Neural cell (in vitro differentiated cells): Measurements from ENCODE around the gene SLC43A1. TPM values are rescaled to one million over a fixed set of nuclear protein-coding genes. Genes with fewer than 3 reads are reported as not detected.

Source experiments
- H2AFZ ChIP-seq: fragments of 200-600, 300-800 bp; sonication (generic), shearing (Covaris generic); 2 replicates; pipeline ENCODE4 v1.6.0; 2014; ENCODE audit warnings: low read depth, mild to moderate bottlenecking, antibody characterized with exemption, low read length, moderate library complexity
- H3F3A ChIP-seq: fragments of 200-600 bp; shearing (Covaris generic); 2 replicates; pipeline ENCODE4 v1.6.1; 2016; ENCODE audit warnings: mild to moderate bottlenecking, moderate library complexity, mixed read lengths, antibody characterized with exemption, low read length; ENCODE audit not compliant: insufficient read depth, poor library complexity, severe bottlenecking
- H3K27ac ChIP-seq: fragments of 200-600, 300-800 bp; sonication (generic), shearing (Covaris generic); 2 replicates; pipeline ENCODE4 v1.5.1; 2014; ENCODE audit warnings: mild to moderate bottlenecking, low read length, moderate library complexity
- H3K27me3 ChIP-seq: fragments of 300-800, 200-600 bp; sonication (generic), shearing (Covaris generic); 2 replicates; pipeline ENCODE4 v1.6.0; 2014; ENCODE audit warnings: mild to moderate bottlenecking, low read depth, low read length, moderate library complexity; ENCODE audit not compliant: insufficient read depth
- H3K36me3 ChIP-seq: fragments of 300-800, 200-600 bp; sonication (generic), shearing (Covaris generic); 2 replicates; pipeline ENCODE4 v1.5.1; 2014; ENCODE audit warnings: mild to moderate bottlenecking, antibody characterized with exemption, low read length, moderate library complexity; ENCODE audit not compliant: insufficient read depth
- H3K4me2 ChIP-seq: fragments of 300-800, 200-600 bp; sonication (generic), shearing (Covaris generic); 2 replicates; pipeline ENCODE4 v1.6.0; 2014; ENCODE audit warnings: mild to moderate bottlenecking, low read length
- H3K4me3 ChIP-seq: fragments of 300-800, 200-600 bp; sonication (generic), shearing (Covaris generic); 2 replicates; pipeline ENCODE4 v1.5.1; 2014; ENCODE audit warnings: mild to moderate bottlenecking, low read length, moderate library complexity
- H3K79me2 ChIP-seq: fragments of 200-600 bp; shearing (Covaris generic); replicated peaks from 2 replicates; pipeline ENCODE4 v1.6.0; 2014; ENCODE audit warnings: mild to moderate bottlenecking, low read length, moderate library complexity; ENCODE audit not compliant: insufficient read depth
- H3K9ac ChIP-seq: fragments of 300-800, 200-600 bp; sonication (generic), shearing (Covaris generic); 2 replicates; pipeline ENCODE4 v1.6.1; 2016; ENCODE audit warnings: mild to moderate bottlenecking, low read length, mixed read lengths
- H3K9me2 ChIP-seq: fragments of 200-600 bp; shearing (Covaris generic); 2 replicates; pipeline ENCODE4 v1.6.1; 2016; ENCODE audit warnings: mild to moderate bottlenecking, low read length, mixed read lengths; ENCODE audit not compliant: insufficient read depth
- H3K9me3 ChIP-seq: fragments of 200-600, 300-800 bp; sonication (generic), shearing (Covaris generic); 2 replicates; pipeline ENCODE4 v1.6.1; 2016; ENCODE audit warnings: mild to moderate bottlenecking, mixed run types, low read length, moderate library complexity, mixed read lengths
- H4K20me1 ChIP-seq: fragments of 200-600 bp; shearing (Covaris generic); 2 replicates; pipeline ENCODE4 v1.6.1; 2016; ENCODE audit warnings: mild to moderate bottlenecking, mixed run types; ENCODE audit not compliant: insufficient read depth
- EZH2 ChIP-seq: fragments of 200-600, 300-800 bp; shearing (Covaris generic), sonication (generic); IDR thresholded peaks from 2 replicates; pipeline ENCODE4 v1.6.1; 2014; ENCODE audit warnings: antibody characterized with exemption, low read length, borderline replicate concordance, mild to moderate bottlenecking; ENCODE audit not compliant: insufficient read depth, poor library complexity, severe bottlenecking
- MXI1 ChIP-seq: fragments of 450-650 bp; conservative IDR thresholded peaks from 2 replicates; pipeline ENCODE4 v1.6.1; 2014; ENCODE audit warnings: antibody characterized with exemption, mild to moderate bottlenecking; ENCODE audit not compliant: poor library complexity, severe bottlenecking
- RAD21 ChIP-seq: fragments of 450-650 bp; conservative IDR thresholded peaks from 2 replicates; pipeline ENCODE4 v1.6.1; 2014; ENCODE audit warnings: antibody characterized with exemption, mild to moderate bottlenecking, moderate library complexity
- SMC3 ChIP-seq: fragments of 450-650 bp; conservative IDR thresholded peaks from 2 replicates; pipeline ENCODE4 v1.6.1; 2014; ENCODE audit warnings: antibody characterized with exemption, mild to moderate bottlenecking, moderate library complexity; ENCODE audit not compliant: poor library complexity
- polyA plus RNA-seq: library from polyadenylated mRNA; depleted of rRNA; stranded (reverse); fragments of >200 nt; gene quantifications from 2 replicates; pipeline ENCODE4 v1.2.3, GENCODE V29; 2014
- TF ChIP-seq, protein P1 (sequence below): IDR thresholded peaks from 2 replicates; pipeline ENCODE4 v1.6.1; 2012; ENCODE audit warnings: borderline replicate concordance
- TF ChIP-seq, protein P2 (sequence below): fragments of 450-650 bp; IDR thresholded peaks from 2 replicates; pipeline ENCODE4 v1.5.1; 2014; ENCODE audit warnings: antibody characterized with exemption, mild to moderate bottlenecking, moderate library complexity; ENCODE audit not compliant: poor library complexity, severe bottlenecking

Gene SLC43A1
- polyA plus RNA-seq, 1 donor from 2014 or later: 3.3 TPM

DNA sequence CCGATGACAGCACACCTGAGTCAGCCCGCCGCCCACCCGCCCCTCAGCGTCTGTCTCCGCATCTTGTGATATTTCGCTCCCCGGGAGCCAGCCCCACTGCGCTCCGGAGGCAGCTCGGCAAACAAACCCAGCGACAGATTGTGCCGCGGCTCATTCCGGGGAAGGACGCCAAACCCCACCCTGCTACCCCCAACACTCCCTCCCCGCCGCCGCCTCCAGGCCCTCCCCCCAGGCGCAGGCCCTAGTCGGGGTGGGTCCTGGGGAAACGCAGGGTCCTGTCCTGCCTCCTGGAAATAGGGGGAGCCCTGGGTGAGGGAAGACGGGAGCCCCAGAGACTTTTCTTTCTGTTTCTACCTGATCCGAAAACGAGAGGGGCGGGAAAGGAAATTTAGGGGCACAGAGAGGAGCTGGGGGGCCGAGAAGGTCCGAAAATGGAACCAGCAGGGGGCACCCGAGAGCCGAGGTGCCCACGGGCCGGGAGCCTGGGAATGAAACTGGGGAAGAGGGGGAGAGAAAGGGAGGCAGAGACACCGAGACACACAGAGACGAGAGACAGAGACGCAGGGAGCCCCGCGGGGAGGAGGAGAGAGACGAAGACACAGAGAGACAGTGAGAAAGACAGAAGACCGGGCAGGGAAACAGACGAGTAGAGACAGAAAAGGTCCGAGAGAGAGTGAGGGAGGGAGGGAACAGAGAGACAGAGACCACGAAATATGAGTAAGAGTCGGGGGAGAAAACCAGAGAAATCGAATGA lies 56.9 kb downstream of the SLC43A1 start:
- peaks cover 66% of the 10 kb centered on the region for H3K27me3 ChIP-seq
- no peaks in the 10 kb centered on the region for H3K79me2 ChIP-seq
- H4K20me1 ChIP-seq: no peaks in the 10 kb centered on the region
- no peaks in the 10 kb centered on the region for H3K9me2 ChIP-seq
- no peaks in the 10 kb centered on the region for H3K36me3 ChIP-seq
- no peaks in the 10 kb centered on the region for H3K9me3 ChIP-seq
- H3F3A ChIP-seq: no peaks in the 10 kb centered on the region
- peak overlapping the region; percentile 72 for H3K4me3 ChIP-seq
- no peak overlapping the region for H3K4me2 ChIP-seq
- TF ChIP-seq EZH2 (peak; percentile 40), RAD21 (peak; percentile 37), SMC3 (peak; percentile 54), MXI1 (no peak)
- TF ChIP-seq, protein P1, sequence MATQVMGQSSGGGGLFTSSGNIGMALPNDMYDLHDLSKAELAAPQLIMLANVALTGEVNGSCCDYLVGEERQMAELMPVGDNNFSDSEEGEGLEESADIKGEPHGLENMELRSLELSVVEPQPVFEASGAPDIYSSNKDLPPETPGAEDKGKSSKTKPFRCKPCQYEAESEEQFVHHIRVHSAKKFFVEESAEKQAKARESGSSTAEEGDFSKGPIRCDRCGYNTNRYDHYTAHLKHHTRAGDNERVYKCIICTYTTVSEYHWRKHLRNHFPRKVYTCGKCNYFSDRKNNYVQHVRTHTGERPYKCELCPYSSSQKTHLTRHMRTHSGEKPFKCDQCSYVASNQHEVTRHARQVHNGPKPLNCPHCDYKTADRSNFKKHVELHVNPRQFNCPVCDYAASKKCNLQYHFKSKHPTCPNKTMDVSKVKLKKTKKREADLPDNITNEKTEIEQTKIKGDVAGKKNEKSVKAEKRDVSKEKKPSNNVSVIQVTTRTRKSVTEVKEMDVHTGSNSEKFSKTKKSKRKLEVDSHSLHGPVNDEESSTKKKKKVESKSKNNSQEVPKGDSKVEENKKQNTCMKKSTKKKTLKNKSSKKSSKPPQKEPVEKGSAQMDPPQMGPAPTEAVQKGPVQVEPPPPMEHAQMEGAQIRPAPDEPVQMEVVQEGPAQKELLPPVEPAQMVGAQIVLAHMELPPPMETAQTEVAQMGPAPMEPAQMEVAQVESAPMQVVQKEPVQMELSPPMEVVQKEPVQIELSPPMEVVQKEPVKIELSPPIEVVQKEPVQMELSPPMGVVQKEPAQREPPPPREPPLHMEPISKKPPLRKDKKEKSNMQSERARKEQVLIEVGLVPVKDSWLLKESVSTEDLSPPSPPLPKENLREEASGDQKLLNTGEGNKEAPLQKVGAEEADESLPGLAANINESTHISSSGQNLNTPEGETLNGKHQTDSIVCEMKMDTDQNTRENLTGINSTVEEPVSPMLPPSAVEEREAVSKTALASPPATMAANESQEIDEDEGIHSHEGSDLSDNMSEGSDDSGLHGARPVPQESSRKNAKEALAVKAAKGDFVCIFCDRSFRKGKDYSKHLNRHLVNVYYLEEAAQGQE: no peak
- TF ChIP-seq, protein P2, sequence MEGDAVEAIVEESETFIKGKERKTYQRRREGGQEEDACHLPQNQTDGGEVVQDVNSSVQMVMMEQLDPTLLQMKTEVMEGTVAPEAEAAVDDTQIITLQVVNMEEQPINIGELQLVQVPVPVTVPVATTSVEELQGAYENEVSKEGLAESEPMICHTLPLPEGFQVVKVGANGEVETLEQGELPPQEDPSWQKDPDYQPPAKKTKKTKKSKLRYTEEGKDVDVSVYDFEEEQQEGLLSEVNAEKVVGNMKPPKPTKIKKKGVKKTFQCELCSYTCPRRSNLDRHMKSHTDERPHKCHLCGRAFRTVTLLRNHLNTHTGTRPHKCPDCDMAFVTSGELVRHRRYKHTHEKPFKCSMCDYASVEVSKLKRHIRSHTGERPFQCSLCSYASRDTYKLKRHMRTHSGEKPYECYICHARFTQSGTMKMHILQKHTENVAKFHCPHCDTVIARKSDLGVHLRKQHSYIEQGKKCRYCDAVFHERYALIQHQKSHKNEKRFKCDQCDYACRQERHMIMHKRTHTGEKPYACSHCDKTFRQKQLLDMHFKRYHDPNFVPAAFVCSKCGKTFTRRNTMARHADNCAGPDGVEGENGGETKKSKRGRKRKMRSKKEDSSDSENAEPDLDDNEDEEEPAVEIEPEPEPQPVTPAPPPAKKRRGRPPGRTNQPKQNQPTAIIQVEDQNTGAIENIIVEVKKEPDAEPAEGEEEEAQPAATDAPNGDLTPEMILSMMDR: peak; percentile 66
- no peak overlapping the region for H2AFZ ChIP-seq
- H3K27ac ChIP-seq: no peak overlapping the region
- H3K9ac ChIP-seq: no peak overlapping the region

DNA sequence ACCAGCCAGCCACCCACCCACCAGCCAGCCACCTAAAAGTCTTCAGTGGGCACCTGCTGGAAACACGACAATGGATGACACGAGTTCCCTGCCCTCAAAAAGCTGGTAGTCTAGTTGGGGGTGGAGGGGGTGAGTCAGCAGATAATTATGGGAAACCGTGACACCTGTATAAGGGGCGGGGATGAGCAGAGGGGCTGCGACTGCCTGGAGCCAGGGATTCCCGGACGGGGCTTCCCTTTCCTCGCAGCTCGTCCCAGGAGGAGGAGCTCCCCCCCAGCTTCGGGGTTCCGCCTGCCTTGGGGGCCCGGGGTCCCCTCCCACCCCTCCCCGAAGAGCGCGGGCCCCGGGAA lies 57.5 kb downstream of the SLC43A1 start:
- Histone ChIP-seq H3K9me3 (no peaks in the 10 kb centered on the region), H2AFZ (no peak overlapping the region), H4K20me1 (no peaks in the 10 kb centered on the region), H3K79me2 (no peaks in the 10 kb centered on the region), H3K27me3 (peaks cover 66% of the 10 kb centered on the region), H3K9ac (no peak overlapping the region), H3K4me2 (no peak overlapping the region), H3K27ac (no peak overlapping the region), H3K4me3 (peak overlapping the region; percentile 72), H3K9me2 (no peaks in the 10 kb centered on the region), H3F3A (no peaks in the 10 kb centered on the region), H3K36me3 (no peaks in the 10 kb centered on the region)
- TF ChIP-seq, protein P2: no peak
- no peak for TF ChIP-seq EZH2
